Dermis microvascular lymphatic vessel endothelial cell (primary cell): Measurements from ENCODE around the gene DCAF6. TPM values are rescaled to one million over a fixed set of nuclear protein-coding genes. Genes with fewer than 3 reads are reported as not detected.
A peak's percentile ranks its signal among the peaks of the same experiment; 100 is the strongest.
"Not testable (repeated sequence)": the region's sequence is repeated elsewhere in the genome, so short reads cannot be mapped to it uniquely, and the experiment has no call there.

Experiments used
- DNase-seq, 2 donors: peaks; one replicate each; pipeline versions ENCODE4 v3.0.0 to v3.0.0-alpha.2; 2010; ENCODE audit warnings: low read depth in 2 of 2
- total RNA-seq: library from RNA; depleted of rRNA; stranded (reverse); fragments of >200 nt; gene quantifications from 2 replicates; pipeline ENCODE4 v1.2.1, GENCODE V29; 2014

DCAF6 gene
- total RNA-seq, 1 donor from 2014 or later, result 38.9 TPM

DNA sequence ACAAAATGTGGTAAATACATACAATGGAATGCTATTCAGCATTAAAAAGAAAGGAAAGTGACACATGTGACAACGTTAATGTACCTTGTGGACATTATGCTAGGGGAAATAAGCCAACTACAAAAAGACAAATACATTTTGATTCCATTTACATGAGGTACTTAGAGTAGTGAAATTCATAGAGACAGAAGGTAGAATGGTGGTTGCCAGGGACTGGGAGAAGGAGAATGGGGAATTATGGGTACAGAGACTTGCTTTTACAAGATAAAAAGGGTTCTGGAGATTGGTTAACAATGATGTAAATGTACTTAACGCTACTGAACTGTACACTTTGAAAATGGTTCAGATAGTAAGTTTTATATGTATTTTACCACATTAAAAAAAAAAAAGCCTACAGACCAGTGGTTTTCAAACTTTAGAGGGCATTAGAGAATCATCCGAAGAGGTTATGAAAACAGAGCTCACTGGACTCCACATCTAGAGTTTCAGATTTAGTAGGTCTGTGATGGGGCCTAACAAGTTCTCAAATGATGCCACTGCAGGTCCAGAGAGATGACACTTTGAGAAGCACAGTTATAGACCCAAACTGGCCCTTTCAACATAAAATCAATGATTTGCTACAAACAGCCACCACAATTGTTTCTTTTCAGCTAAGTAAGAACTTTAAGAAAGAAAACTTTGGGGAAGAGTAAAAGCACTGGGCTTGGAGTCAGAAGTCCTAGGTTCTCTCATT lies 13.0 kb upstream of the DCAF6 start:
- no peak for DNase-seq

DNA sequence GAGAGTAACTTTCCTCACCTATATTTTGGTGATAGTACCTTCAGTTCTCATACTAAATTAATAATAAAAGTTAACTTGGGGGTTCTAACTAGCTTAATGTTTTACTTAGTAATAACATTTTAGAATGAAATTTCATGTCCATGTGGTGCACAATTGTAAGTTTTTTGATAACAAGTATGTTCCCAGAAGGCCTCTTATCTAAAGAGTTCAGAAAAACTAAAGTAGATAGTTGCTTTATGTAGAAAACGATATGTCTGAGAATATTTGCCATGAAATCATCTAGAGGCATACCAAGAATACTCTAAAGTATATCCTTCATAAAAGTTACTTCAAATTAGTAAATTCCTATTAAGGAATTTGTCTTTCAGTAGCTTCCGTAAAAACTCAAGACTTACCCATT lies 12.4 kb upstream of the DCAF6 start:
- no peak for DNase-seq

GRCh38 chr1:167924543-167925231 lies 11.8 kb upstream of the DCAF6 start:
- DNase-seq, result no peak

GRCh38 chr1:167926486-167926997 lies 9.9 kb upstream of the DCAF6 start:
- no peak for DNase-seq

GRCh38 chr1:167927046-167927754 lies 9.3 kb upstream of the DCAF6 start:
- no peak for DNase-seq

DNA sequence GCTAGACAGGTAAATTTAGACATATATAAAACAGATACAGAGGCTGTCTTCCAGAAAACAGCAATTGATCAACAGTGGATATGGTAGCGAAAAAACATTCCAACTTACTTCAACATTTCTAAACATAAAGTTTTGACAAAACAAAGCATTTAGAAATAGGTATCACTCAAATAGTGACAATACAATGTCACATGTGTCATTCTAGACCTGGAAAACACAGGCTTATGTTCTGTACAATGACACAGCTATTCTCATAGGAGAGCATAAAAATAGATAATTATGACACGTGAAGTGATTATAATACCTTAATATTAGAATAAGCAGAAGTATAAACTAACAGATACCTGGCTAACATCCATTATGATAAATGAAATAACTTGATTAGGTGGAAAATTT lies 8.0 kb upstream of the DCAF6 start:
- no peak for DNase-seq

GRCh38 chr1:167928919-167929318 lies 7.6 kb upstream of the DCAF6 start:
- DNase-seq, result not testable (repeated sequence)

GRCh38 chr1:167929725-167930124 lies 6.8 kb upstream of the DCAF6 start:
- no peak for DNase-seq

DNA sequence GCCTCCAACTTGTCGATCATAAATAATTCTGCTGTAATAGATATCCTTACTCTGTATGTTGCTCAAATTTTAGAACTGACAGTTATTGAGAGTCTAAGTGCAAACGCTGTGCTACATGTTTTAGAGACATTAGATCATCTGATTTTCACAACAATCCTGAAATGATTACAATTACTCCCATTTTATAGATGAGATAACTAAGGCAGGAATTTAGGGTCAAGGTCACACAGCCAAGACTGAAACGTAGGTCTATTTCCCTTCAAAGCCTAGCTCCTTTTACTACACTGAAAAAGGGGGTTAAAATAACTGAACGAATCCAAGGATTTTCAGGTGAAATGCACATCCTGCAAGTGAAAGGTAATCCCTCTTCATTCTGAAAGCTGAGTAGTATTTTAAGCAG lies 2.7 kb upstream of the DCAF6 start:
- no peak for DNase-seq

DNA sequence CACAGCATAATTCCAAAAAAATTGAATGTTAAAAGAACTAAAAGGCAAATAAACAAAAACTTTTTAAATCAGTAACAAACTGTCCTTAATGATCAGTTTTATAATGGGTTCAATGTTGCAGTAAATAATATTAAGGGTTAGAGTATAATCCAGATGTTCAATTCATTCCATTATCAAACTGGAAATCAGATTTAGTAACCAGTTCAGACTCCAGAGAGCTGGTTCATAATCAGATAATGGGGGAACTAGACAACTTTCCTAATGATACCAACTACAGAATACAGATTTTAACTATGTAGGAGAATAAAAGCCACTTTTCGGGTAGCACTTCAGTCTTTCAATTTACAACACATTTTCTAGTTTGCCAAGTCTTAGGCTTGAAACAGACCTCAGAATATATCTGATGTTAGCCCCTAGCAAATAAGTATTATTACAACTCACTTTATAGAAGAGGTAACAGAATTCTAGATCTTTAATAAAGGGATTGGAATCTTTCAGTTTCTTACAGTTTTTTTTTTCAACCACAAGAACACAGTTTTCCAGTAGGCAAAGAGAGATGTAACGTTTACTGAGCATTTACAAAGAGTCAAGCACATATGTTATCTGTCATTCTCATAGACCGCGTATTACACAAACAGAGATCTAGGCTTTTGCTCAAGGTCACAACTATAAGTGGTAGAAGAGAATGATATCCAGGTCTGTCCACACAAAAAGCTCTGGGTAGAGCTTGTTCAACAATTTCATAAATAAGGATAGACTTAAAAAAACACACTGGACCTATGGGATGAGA lies 1.9 kb upstream of the DCAF6 start:
- DNase-seq, result no peak

GRCh38 chr1:167935216-167936067 lies 1.0 kb upstream of the DCAF6 start:
- peak in 1 of 2 donors; percentile 37 for DNase-seq

GRCh38 chr1:167936930-167937708 lies 636 bp downstream of the DCAF6 start, which contains the start of gene MPC2:
Gene MPC2, minus strand, starts transcription at chr1:167937072. Its CDS starts 1,231 bp downstream, at chr1:167935841.
- peak; percentile 14 to 69 for DNase-seq

GRCh38 chr1:167937709-167938010 lies 1.2 kb downstream of the DCAF6 start:
- no peak for DNase-seq

DNA sequence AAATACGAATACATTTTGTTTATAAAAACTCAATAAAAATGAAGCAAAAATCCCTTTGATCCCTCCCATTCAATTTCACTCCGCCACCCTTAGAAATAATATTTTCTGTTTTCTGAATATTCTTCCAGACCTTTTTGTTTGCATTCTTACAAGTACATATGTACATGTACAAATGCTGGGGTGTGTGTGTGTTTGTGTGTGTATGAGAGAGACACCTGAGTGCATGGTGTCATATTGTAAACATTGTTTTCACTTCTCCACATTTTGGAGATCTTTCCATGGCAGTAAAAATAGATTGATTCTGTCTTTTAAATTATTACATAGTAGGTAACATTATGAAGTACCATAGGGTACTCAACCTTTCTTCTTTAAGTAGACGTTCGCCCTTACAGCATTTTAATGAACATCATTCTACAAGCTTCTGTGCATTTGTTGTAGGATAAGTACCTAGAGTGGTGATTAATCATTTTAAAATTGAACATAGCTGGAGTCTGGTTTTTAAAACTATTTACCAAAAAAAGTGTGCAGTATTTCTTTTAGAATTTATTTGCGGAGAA lies 1.7 kb downstream of the DCAF6 start:
- DNase-seq, result no peak

DNA sequence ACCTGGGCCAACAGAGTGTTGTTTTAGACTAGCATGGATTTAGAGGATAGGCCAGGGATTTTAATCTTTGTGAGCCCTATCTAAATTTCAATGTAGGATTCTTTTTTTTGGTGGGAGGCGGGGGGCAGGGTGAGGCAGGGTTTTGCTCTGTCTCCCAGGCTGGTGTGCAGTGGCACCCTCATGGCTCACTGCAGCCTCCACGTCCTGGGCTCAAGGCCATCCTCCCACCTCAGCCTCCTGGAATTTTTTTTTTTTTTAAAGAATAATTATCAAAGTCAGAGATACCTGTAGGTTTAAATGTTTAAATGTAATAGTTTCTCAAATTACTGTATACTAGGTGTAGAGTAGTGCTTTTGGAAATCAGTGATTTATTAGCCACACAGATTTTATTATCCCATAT lies 3.8 kb downstream of the DCAF6 start:
- no peak for DNase-seq

- no peak for DNase-seq
Measured at GRCh38 chr1:167943541-167943940, 7.1 kb downstream of the DCAF6 start.

DNA sequence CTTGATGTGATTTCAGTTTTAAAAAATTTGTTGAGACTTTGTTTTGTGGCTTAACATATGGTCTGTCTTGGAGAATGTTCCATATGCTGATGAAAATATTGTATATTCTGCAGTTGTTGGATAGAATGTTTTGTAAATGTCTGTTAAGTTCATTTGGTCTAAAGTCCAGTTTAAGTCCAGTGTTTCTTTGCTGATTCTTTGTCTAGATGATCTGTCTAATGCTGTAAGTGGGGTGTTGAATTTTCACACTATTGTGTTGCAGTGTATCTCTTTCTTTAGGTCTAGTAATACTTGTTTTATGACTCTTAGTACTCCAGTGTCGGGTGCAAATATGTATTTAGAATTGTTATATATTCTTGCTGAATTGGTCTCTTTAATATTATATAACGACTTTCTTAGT lies 11.2 kb downstream of the DCAF6 start:
- no peak for DNase-seq

- DNase-seq, result no peak
Measured at GRCh38 chr1:167949785-167950184, 13.3 kb downstream of the DCAF6 start.

DNA sequence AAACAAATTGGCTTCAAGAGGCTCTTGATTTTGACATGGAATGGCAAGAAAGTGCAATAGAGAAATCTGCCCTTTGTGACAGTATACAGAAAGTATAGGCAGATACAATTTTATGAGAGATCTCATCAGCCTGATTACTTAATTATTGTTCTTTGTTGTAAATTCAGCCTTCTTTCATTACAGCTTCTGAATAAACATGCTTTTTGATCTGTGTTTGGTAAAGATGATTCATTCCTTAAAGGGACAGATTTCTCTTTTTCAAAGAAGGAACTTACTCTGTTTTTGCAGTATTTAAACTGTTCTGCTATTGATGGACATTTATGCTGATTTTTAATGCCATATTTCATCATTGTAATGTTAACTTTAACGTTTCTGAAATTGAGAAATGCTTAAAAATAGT lies 14.1 kb downstream of the DCAF6 start:
- no peak for DNase-seq

DNA sequence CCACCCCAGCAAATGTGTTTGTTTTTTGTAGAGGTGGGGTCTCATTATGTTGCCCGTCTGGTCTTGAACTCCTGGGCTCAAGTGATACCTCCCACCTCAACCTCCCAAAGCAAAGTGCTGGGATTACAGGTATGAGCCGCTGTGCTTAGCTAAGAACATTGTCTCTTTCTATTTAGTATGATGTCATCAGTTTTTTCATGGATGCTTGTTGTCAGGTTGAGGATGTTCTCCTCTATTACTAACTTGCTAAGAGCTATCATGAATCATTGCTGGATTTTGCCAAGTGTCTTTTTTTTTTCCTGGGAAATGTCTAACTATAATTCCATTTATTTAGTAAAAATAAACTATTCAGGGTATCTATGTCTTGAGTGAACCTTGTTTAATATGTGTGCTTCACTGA lies 19.4 kb downstream of the DCAF6 start:
- DNase-seq, result no peak
